HG02884 (cell line): ENCODE measurements around the gene SUMO2.
A peak's percentile ranks its signal among the peaks of the same experiment; 100 is the strongest.
"Not testable (repeated sequence)": the region's sequence is repeated elsewhere in the genome, so short reads cannot be mapped to it uniquely, and the experiment has no call there.

Experiments used
- ATAC-seq: cut with Tn5 transposase; IDR thresholded peaks from one replicate; pipeline ENCODE4 v1.9.1; 2021; ENCODE audit warnings: mild to moderate bottlenecking, moderate library complexity; ENCODE audit not compliant: unreplicated experiment

SUMO2 gene

GRCh38 chr17:75182569-75183436, at the start of gene SUMO2:
SUMO2 (minus strand) TSS chr17:75182959; CDS start chr17:75182834, 125 bp downstream.
- peak; percentile 65 for ATAC-seq

- no peak for ATAC-seq
Measured at GRCh38 chr17:75231741-75232464, 49.1 kb upstream of the SUMO2 start.

DNA sequence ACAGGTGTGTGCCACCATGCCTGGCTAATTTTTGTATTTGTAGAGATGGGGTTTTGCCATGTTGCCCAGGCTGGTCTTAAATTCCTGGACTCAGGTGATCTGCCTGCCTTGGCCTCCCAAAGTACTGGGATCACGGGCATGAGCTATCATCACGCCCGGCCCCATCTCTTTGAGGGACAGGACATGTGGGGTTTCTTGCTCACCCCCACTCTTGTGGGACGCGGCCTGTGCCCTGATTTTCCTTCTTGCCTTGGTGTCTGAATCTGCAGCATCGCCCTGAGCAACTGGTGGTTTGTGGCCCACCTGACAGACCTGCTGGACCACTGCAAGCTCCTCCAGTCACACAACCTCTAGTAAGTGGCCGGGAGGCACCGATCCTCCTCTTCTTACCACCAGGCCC, 48.3 kb upstream of the SUMO2 start:
- ATAC-seq = no peak

DNA sequence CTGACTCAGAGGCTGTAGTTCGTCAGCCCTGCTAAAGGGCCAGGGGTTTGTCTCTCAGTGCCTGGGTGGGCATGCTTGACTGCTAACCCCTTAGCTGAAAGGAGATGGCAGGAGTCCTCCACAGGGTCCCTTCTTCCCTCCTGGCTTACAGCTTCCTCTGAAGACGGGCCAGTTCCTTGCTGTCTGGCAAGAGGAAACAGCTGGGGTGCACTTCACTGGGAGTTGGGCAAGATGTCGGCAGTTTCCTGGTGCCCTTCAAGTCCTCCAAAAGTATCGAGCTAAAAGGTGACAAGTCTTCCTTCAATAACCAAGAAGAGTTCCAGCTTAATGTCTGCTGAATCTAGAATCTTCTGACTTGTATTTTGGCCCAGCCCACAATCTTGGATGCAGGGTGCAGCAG, 46.1 kb upstream of the SUMO2 start:
- ATAC-seq = no peak

DNA sequence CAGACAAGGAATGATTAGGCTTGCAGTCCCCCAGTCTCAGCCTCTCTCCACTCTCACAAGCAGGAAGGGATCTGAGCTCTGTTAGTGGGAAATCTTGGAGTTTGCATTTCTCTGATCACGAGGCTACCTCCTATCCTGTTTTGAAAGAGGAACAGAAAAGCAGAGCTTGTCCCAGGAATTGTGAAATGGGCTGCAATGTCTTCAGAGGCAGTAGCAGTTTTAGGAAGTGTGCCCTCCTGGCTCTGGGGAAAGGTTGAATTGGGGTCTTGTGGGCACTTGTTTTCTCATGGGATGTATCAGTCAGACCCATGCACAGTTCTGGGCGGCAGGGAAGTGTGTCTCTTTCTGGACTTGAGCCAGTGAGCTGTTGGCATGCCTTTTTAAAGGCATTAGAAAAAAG, 45.5 kb upstream of the SUMO2 start:
- ATAC-seq = no peak

DNA sequence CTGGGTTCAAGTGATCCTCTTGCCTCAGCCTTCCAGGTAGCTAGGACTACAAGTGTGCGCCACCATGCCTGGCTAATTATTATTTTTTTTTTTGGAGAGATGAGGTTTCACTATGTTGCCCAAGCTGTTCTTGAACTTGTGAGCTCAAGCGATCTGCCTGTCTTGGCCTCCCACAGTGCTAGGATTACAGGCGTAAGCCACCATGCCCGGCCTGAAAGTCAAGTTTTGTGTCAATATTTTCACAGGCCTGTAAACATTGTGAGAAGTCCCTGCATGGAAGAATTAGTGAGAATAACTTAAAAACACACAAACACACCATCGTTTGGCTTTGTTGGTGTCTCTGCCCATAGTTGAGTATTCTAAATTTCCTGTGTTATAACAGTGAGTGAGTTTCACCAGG, 45.0 kb upstream of the SUMO2 start:
- no peak for ATAC-seq

- no peak for ATAC-seq
Measured at GRCh38 chr17:75225016-75225415, 42.3 kb upstream of the SUMO2 start.

GRCh38 chr17:75219815-75220214, 37.1 kb upstream of the SUMO2 start:
- no peak for ATAC-seq

DNA sequence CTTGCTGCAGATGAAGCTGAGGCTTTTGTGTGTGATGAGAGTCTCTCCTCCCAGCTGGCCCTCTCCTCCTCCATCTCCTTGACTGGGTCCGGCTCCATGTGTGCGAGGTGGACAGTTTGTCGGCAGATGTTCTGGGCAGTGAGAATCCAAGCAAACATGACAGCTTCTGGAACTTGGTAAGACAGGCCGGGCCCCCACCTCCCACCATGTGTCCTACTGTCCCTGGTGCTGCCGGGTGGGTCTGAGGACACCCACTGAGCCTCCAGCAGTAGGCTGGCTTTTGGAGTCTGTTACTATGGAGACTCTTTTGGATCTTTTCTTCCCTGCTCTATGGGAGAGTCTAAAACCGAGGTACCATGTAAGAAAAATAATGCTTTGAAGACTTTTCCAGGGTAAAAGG, 35.4 kb upstream of the SUMO2 start:
- no peak for ATAC-seq

DNA sequence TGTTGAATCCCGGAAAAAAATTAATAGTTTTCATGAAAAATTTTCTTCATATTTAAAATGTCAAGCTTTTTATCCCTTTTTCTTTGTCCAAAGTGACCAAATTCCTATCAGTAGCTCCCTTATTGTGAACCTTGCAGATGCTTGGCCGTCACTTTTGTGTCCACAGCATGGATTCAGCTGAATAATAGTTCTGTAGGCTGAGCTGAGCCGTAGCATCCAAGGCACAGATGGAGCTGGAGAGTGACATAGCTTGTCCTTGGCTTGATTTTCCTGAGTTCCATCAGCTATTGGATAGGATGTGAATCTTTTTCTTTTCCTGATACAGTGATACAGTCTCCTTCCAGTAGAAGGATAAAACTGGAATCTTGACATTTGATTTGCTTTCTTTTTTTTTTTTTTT, 26.3 kb upstream of the SUMO2 start:
- no peak for ATAC-seq

- no peak for ATAC-seq
Measured at GRCh38 chr17:75208161-75208560, 25.4 kb upstream of the SUMO2 start.

DNA sequence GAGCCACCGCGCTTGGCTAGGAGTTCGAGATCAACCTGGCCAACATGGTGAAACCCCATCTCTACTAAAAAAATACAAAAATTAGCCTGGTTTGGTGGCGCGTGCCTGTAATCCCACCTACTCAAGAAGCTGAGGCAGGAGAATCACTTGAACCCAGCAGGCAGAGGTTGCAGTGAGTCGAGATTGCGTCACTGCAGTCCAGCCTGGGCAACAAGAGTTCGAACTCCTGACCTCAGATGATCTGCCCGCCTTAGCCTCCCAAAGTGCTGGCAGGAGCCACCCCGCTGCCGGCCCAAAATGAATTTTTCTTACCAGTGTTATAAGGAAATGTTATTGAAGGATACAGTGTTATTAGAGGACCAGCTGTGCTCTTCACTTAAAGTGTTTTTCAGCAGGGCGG, 25.0 kb upstream of the SUMO2 start:
- no peak for ATAC-seq

DNA sequence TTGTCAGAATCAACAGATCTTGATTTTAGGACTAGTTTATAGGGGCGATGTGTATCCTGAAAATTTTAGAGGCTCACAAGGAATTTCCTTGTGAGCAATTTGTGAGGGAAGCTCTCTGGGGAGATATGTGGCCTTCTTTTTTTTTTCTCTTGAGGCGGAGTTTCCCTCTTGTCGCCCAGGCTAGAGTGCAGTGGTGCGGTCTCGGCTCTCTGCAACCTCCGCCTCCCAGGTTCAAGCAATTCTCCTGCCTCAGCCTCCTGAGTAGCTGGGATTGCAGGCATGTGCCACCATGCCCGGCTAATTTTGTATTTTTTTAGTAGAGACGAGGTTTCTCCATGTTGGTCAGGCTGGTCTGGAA, 24.3 kb upstream of the SUMO2 start:
- not testable (repeated sequence) for ATAC-seq

DNA sequence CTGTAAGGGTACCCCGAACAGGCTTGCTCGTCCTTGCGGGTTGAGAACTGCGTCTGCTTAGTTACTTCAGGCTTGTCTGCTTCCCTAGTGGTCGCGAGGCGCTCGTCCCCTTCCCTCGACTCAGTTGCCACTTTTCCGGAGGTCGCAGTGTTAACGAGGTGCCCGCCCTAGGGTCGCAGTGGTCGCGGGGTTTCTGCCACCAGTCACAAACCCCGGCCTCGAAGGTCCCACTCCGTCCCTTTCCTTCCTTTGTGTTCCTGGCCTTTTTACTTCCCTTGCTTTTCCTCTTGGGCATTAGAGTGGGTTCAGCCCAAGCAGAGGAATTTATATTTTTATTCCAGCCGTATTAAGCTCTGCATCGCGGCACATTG, 23.0 kb upstream of the SUMO2 start:
- ATAC-seq = no peak

GRCh38 chr17:75205037-75205792, 22.5 kb upstream of the SUMO2 start, which contains the start of gene NUP85:
NUP85 (plus strand) TSS chr17:75205679; CDS start chr17:75205762, 83 bp downstream.
- no peak for ATAC-seq

DNA sequence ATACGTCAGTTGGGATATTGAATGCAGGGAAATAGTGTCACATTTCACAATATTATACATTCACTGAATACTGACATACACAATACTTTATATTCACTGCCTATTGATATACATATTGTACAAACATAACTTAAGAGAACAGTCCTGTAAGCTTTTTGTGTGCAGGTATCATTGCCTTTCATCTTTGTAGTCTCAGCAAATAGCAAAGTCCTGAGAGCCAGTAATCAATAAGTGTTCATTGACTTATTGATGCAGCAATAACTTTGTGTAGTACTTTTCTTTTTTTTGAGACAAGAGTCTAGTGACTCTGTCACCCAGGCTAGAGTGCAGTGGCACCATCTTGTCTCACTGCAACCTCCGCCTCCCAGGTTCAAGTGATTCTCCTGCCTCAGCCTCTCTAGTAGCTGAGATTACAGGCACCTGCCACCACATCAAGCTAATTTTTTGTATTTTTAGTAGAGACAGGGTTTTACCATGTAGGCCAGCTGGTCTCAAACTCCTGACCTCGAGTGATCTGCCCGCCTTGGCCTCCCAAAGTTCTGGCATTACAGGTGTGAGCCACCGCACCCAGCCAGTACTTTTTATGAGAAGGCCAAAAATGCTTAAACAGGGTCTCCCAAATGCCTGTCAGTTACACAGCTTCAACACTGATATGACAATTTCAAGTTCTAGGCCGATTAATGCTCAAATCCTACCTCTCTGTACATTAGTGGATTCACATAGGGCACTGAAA, 17.3 kb upstream of the SUMO2 start:
- ATAC-seq = no peak

- no peak for ATAC-seq
Measured at GRCh38 chr17:75194879-75195278, 12.1 kb upstream of the SUMO2 start.

DNA sequence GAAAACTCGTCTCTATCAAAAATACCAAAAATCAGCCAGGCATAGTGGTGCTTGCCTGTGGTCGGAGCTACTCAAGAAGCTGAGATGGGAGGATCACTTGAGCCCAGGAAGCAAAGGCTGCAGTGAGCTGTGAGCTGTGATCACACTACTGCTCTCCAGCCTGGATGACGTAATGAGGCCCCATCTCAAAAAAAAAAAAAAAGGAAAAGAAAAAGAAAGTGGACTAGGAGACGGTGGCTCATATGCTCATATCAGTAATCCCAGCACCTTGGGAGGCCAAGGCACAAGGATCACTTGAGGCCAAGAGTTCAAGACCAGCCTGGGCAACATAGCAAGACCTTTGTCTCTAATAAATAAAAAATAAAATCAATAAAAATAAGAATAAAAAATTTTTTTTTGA, 8.8 kb upstream of the SUMO2 start:
- ATAC-seq = no peak

DNA sequence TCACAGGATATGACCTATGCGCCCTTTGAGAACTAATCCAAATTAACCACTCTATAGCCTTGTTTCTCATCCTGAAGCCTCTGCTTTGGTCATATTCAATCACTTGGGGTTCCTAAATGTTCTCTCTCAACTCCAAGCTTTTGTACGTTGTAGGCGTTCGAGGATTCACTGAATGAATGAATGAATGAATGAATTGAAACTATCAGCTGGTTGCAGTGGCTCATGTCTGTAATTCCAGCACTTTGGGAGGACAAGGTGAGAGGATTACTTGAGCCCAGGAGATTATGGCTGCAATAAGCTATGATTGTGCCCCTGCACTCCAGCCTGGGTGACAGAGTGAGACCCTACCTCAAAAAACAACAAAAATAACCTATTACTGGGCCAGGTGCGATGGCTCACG, 5.9 kb upstream of the SUMO2 start:
- no peak for ATAC-seq

- ATAC-seq = no peak
Measured at GRCh38 chr17:75183999-75184884, 1.5 kb upstream of the SUMO2 start.
